ENCODE results near the gene PRXL2C.

DNA sequence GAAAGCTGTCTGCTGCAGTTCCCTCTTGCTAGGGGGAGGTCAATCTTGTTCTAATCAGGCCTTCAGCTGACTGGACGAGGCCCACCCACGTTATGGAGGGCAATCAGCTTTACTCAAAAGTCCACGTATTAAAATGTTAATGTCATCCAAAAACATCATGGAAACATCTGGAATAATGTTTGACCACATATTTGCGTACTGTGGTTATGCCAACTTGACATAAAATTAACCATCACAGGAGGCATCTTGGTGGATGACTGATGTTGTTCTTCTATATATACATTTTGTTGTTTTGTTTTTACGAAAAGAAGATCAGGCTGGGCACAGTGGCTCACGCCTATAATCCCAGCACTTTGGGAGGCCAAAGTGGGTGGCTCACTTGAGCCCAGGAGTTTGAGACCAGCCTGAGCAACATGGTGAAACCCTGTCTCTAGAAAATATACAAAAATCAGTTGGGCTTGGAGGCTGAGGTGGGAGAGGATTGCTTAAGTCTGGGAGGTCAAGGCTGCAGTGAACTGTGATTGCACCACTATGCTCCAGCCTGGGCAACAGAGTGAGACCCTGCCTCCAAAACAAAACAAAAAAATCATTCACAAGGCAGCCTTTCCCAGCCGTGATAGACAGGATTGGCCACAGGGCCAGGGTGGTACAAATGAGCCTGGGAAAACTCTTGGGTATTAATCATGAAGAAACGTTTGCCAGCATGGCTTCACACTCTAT lies 33.8 kb upstream of the PRXL2C start:
- TF ChIP-seq, protein P1, sequence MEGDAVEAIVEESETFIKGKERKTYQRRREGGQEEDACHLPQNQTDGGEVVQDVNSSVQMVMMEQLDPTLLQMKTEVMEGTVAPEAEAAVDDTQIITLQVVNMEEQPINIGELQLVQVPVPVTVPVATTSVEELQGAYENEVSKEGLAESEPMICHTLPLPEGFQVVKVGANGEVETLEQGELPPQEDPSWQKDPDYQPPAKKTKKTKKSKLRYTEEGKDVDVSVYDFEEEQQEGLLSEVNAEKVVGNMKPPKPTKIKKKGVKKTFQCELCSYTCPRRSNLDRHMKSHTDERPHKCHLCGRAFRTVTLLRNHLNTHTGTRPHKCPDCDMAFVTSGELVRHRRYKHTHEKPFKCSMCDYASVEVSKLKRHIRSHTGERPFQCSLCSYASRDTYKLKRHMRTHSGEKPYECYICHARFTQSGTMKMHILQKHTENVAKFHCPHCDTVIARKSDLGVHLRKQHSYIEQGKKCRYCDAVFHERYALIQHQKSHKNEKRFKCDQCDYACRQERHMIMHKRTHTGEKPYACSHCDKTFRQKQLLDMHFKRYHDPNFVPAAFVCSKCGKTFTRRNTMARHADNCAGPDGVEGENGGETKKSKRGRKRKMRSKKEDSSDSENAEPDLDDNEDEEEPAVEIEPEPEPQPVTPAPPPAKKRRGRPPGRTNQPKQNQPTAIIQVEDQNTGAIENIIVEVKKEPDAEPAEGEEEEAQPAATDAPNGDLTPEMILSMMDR (IDR thresholded peaks at IDR 0.05; ENCODE audit: low read depth, low read length, poor library complexity, severe bottlenecking), result no peak
- no peak for TF ChIP-seq EZH2phosphoT487 (IDR thresholded peaks at IDR 0.05; ENCODE audit: borderline replicate concordance, low read length)
